Uterus (tissue), 2 donors: ENCODE data around the gene TMEM115.

Experiments used
- POLR2A ChIP-seq, 2 donors: fragments of 450-650 bp; IDR thresholded peaks; one replicate each; pipeline ENCODE4 v1.6.1; 2016; ENCODE audit warnings: antibody characterized with exemption in 2 of 2, mild to moderate bottlenecking in 1 of 2, moderate library complexity in 1 of 2
- TF ChIP-seq, protein P1 (sequence below), 4 experiments: fragments of 200-600 bp in 2 of 4; fragments of 450-650 bp in 2 of 4; sonication (generic) in 2 of 4; IDR thresholded peaks; one replicate each; pipeline ENCODE4 v1.5.1; 2016 to 2019; ENCODE audit warnings: antibody characterized with exemption in 4 of 4, mild to moderate bottlenecking in 2 of 4, moderate library complexity in 1 of 4

DNA sequence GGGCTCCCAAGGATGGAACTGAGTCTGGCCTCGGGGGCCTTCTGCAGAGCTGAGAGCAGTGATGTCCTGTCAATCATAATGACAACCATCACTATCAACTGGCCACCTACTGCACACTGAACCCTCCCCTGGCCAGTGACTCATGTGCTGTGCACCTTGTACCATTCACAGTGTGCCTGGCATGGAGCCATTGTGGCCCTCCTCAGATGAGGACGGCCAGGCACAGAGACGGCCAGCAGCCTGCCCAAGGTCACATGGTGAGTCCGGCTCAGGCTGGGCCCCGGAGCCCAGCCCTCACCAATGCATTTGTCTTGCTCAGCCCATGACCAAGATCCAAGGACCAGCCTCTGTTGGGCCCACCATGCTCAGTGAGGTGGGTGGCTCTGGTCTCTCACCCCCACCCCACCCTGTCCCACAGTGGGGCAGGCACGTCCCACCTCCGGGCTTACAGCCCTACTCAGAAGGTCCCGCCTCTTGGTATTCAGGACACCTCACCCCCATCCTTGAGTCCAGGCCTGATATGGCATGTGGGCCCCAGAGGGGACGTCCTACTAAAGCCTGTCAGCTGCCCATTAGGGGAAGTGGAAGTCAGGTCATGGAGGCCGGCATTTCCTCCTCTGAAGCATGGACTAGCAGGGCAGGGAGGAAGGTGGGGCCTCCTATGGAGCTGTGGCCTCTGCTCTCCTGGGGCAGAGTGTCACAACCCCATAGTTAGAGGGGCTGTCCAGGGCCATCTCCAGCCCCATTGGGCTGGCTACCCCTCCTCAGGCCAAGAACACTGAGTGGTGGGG lies 35.9 kb upstream of the TMEM115 start:
- no peak for TF ChIP-seq POLR2A (IDR thresholded peaks at IDR 0.05)
- TF ChIP-seq, protein P1, sequence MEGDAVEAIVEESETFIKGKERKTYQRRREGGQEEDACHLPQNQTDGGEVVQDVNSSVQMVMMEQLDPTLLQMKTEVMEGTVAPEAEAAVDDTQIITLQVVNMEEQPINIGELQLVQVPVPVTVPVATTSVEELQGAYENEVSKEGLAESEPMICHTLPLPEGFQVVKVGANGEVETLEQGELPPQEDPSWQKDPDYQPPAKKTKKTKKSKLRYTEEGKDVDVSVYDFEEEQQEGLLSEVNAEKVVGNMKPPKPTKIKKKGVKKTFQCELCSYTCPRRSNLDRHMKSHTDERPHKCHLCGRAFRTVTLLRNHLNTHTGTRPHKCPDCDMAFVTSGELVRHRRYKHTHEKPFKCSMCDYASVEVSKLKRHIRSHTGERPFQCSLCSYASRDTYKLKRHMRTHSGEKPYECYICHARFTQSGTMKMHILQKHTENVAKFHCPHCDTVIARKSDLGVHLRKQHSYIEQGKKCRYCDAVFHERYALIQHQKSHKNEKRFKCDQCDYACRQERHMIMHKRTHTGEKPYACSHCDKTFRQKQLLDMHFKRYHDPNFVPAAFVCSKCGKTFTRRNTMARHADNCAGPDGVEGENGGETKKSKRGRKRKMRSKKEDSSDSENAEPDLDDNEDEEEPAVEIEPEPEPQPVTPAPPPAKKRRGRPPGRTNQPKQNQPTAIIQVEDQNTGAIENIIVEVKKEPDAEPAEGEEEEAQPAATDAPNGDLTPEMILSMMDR (IDR thresholded peaks at IDR 0.05) = no peak
